Measurements from ENCODE around the gene SRC.

SRC gene

DNA sequence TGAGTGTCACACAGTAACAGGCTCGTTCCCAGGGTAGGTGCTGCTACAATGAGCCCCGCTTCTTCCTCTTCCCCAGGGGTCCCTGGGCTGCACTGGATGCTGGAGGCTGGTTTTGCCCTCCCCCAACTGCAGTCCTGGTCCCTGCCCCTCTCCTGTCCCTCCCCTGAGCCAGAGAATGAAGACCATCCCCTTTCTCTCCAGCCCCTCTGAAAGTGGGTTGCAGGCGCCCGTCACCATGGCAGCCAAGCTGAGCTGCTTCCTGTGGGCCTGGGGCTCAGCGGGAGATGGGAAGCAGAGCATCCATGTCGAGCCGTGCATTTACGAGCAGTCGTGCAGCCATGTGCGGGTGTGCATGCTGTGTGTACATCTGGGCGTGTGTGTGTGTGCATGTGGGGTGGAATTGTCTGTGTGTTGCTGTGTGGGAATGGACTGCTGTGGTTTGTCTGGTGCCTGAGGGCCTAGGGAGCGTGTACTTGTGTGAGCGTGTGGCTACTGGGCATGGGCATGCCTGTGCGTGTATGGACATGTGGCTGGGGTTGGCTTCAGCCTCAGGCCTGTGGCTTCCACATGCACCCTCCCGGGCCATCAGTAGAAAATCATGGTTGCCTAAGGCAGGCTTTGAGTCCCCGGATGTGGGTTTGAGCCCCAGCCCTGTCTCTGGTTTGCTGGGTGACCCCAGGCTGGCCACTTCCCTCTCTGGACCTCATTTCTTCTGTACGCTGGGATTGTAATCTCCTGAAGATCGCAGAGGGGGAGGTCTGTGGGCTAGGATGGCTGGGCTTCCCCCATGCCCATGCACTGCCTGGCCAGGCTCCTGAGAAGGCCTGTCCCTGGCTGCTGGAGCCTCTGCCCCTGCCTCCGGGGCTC lies 48.8 kb downstream of the SRC start (continued):
- TF ChIP-seq, protein P1, sequence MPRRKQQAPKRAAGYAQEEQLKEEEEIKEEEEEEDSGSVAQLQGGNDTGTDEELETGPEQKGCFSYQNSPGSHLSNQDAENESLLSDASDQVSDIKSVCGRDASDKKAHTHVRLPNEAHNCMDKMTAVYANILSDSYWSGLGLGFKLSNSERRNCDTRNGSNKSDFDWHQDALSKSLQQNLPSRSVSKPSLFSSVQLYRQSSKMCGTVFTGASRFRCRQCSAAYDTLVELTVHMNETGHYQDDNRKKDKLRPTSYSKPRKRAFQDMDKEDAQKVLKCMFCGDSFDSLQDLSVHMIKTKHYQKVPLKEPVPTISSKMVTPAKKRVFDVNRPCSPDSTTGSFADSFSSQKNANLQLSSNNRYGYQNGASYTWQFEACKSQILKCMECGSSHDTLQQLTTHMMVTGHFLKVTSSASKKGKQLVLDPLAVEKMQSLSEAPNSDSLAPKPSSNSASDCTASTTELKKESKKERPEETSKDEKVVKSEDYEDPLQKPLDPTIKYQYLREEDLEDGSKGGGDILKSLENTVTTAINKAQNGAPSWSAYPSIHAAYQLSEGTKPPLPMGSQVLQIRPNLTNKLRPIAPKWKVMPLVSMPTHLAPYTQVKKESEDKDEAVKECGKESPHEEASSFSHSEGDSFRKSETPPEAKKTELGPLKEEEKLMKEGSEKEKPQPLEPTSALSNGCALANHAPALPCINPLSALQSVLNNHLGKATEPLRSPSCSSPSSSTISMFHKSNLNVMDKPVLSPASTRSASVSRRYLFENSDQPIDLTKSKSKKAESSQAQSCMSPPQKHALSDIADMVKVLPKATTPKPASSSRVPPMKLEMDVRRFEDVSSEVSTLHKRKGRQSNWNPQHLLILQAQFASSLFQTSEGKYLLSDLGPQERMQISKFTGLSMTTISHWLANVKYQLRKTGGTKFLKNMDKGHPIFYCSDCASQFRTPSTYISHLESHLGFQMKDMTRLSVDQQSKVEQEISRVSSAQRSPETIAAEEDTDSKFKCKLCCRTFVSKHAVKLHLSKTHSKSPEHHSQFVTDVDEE (CRISPR knock-in tag; IDR thresholded peaks at IDR 0.05): no peak
- TF ChIP-seq PPARA (CRISPR knock-in tag; IDR thresholded peaks at IDR 0.05; ENCODE audit: borderline replicate concordance): no peak
- no peak for TF ChIP-seq SNAI2 (CRISPR knock-in tag; IDR thresholded peaks at IDR 0.05)
- TF ChIP-seq ZNF565 (CRISPR knock-in tag; conservative IDR thresholded peaks at IDR 0.05; ENCODE audit: low read depth): no peak
- no peak for TF ChIP-seq RARB (CRISPR knock-in tag; IDR thresholded peaks at IDR 0.05)
- no peak for TF ChIP-seq ARNTL (CRISPR knock-in tag; IDR thresholded peaks at IDR 0.05; ENCODE audit: borderline replicate concordance, low read depth)
- TF ChIP-seq CSDC2 (CRISPR knock-in tag; IDR thresholded peaks at IDR 0.05): no peak
- no peak for TF ChIP-seq BACH2 (CRISPR knock-in tag; IDR thresholded peaks at IDR 0.05; ENCODE audit: borderline replicate concordance)

DNA sequence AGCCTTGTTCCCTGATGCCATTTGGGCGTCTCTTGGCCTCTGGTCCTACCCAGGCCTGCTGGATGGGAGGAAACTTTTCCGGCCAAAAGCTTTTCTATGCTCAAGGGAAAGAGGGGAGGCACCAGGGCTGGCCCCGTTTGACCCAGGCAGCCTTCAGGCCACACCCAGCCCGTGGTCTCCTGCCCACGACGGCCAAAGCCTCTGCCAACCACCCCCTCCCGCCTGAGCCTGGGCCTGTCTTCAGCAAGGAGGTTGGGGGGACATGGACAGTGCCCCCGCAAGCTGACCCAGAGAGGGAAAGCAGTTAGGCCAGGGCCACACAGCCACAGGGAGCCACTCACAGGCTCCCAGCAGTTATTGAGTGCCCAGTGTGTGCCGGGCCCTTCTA lies 49.5 kb downstream of the SRC start:
- TF ChIP-seq ZNF565 (CRISPR knock-in tag; conservative IDR thresholded peaks at IDR 0.05; ENCODE audit: low read depth) (no peak), ESRRG (CRISPR knock-in tag; IDR thresholded peaks at IDR 0.05) (no peak), PPARA (CRISPR knock-in tag; IDR thresholded peaks at IDR 0.05; ENCODE audit: borderline replicate concordance) (no peak), CSDC2 (CRISPR knock-in tag; IDR thresholded peaks at IDR 0.05) (no peak), ARNTL (CRISPR knock-in tag; IDR thresholded peaks at IDR 0.05; ENCODE audit: borderline replicate concordance, low read depth) (no peak), GLIS3 (CRISPR knock-in tag; IDR thresholded peaks at IDR 0.05) (no peak), ISL1 (CRISPR knock-in tag; IDR thresholded peaks at IDR 0.05) (no peak), RARB (CRISPR knock-in tag; IDR thresholded peaks at IDR 0.05) (no peak)
- TF ChIP-seq, protein P2, sequence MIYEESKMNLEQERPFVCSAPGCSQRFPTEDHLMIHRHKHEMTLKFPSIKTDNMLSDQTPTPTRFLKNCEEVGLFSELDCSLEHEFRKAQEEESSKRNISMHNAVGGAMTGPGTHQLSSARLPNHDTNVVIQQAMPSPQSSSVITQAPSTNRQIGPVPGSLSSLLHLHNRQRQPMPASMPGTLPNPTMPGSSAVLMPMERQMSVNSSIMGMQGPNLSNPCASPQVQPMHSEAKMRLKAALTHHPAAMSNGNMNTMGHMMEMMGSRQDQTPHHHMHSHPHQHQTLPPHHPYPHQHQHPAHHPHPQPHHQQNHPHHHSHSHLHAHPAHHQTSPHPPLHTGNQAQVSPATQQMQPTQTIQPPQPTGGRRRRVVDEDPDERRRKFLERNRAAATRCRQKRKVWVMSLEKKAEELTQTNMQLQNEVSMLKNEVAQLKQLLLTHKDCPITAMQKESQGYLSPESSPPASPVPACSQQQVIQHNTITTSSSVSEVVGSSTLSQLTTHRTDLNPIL (CRISPR knock-in tag; IDR thresholded peaks at IDR 0.05; ENCODE audit: low read depth): no peak
- ATAC-seq: no peak

DNA sequence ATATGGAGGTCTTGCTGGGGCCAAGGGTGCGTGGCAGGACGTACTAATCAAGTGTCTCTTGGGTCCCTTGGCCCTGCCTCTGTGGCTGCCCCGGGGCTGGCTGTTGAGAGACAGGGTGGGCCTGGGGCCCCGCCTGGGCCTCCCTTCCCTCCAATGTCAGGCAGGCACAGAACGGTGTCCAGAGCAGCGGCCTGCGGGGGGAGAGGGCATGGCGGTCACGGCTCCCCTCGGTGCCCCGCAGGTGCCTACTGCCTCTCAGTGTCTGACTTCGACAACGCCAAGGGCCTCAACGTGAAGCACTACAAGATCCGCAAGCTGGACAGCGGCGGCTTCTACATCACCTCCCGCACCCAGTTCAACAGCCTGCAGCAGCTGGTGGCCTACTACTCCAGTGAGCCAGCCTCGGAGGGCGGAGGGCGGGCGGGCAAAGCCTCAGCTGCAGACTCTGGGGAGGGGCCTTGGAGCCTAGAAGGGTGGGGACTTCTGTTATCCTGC lies 50.0 kb downstream of the SRC start:
- TF ChIP-seq ARNTL (CRISPR knock-in tag; IDR thresholded peaks at IDR 0.05; ENCODE audit: borderline replicate concordance, low read depth) (no peak), TCF4 (CRISPR knock-in tag; IDR thresholded peaks at IDR 0.05; ENCODE audit: borderline replicate concordance) (no peak), PPARA (CRISPR knock-in tag; IDR thresholded peaks at IDR 0.05; ENCODE audit: borderline replicate concordance) (no peak), OSR1 (CRISPR knock-in tag; IDR thresholded peaks at IDR 0.05) (no peak), ZNF70 (CRISPR knock-in tag; IDR thresholded peaks at IDR 0.05) (no peak), CSDC2 (CRISPR knock-in tag; IDR thresholded peaks at IDR 0.05) (no peak), ZFP3 (CRISPR knock-in tag; IDR thresholded peaks at IDR 0.05) (no peak), ZNF8 (CRISPR knock-in tag; IDR thresholded peaks at IDR 0.05) (no peak), GLIS3 (CRISPR knock-in tag; IDR thresholded peaks at IDR 0.05) (no peak), ESRRG (CRISPR knock-in tag; IDR thresholded peaks at IDR 0.05) (no peak), RARB (CRISPR knock-in tag; IDR thresholded peaks at IDR 0.05) (no peak)
- TF ChIP-seq, protein P3, sequence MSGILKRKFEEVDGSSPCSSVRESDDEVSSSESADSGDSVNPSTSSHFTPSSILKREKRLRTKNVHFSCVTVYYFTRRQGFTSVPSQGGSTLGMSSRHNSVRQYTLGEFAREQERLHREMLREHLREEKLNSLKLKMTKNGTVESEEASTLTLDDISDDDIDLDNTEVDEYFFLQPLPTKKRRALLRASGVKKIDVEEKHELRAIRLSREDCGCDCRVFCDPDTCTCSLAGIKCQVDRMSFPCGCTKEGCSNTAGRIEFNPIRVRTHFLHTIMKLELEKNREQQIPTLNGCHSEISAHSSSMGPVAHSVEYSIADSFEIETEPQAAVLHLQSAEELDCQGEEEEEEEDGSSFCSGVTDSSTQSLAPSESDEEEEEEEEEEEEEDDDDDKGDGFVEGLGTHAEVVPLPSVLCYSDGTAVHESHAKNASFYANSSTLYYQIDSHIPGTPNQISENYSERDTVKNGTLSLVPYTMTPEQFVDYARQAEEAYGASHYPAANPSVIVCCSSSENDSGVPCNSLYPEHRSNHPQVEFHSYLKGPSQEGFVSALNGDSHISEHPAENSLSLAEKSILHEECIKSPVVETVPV (CRISPR knock-in tag; IDR thresholded peaks at IDR 0.05): no peak
- TF ChIP-seq, protein P1 (CRISPR knock-in tag; IDR thresholded peaks at IDR 0.05): no peak
- TF ChIP-seq, protein P2 (CRISPR knock-in tag; IDR thresholded peaks at IDR 0.05; ENCODE audit: low read depth): no peak
- ATAC-seq: no peak; the same call in 2 of the 3 replicates
